ENCODE results near the gene KCNS1. TPM values are rescaled to one million over a fixed set of nuclear protein-coding genes. Genes with fewer than 3 reads are reported as not detected.

The KCNS1 gene
- total RNA-seq, 1 experiment from 2014 or later = 0.09 TPM

- no peak for DNase-seq
- Mint-ChIP-seq H3K4me3 (ENCODE audit: unreplicated experiment) (no peak overlapping the region), H3K27me3 (ENCODE audit: insufficient read depth, unreplicated experiment) (peaks cover 9% of the 10 kb centered on the region), H3K27ac (ENCODE audit: unreplicated experiment) (no peak overlapping the region), H3K4me1 (ENCODE audit: low read depth, unreplicated experiment) (no peaks in the 10 kb centered on the region), H3K36me3 (ENCODE audit: insufficient read depth, unreplicated experiment) (no peaks in the 10 kb centered on the region), H3K9me3 (ENCODE audit: unreplicated experiment) (no peaks in the 10 kb centered on the region)
- CTCF ChIA-PET = interaction anchor here (1.2 kb wide), 1 partner anchor 71 kb away, joined by 3 read pairs; no protein-coding TSS in a partner anchor
- BruUV-seq (replicated peaks) = no TSS peak
- intact Hi-C loops (cut with micrococcal nuclease; ENCODE audit: unreplicated experiment) = no loop called here
- Histone ChIP-seq H3K36me3 (ENCODE audit: control insufficient read depth, insufficient read depth, low read length) (no peaks in the 10 kb centered on the region), H3K27me3 (replicated peaks; ENCODE audit: control insufficient read depth, insufficient read depth, low read length) (no peaks in the 10 kb centered on the region), H3K9me3 (no peaks in the 10 kb centered on the region), H3K4me1 (no peaks in the 10 kb centered on the region), H3K4me3 (ENCODE audit: low read depth, low read length) (no peak overlapping the region)
- TF ChIP-seq CTCF (IDR thresholded peaks at IDR 0.05; ENCODE audit: insufficient read depth in 1 of 2, low read depth in 1 of 2, low read length in 1 of 2, severe bottlenecking in 1 of 2, unreplicated experiment in 1 of 2) = no peak
- POLR2A ChIA-PET = no interaction called here
Observed at GRCh38 chr20:45115386-45115774, 14.5 kb upstream of the KCNS1 start.

GRCh38 chr20:45114465-45115385 is 13.8 kb upstream of the KCNS1 start, which contains the start of gene WFDC5:
Gene WFDC5 (minus strand): TSS chr20:45115174. CDS start chr20:45115083, 91 bp downstream.
- ChIA-PET POLR2A (no interaction called here), CTCF (interaction anchor here (5.4 to 5.8 kb wide), 2 partner anchors 19 to 71 kb away, joined by 42 to 71 read pairs; no protein-coding TSS in a partner anchor)
- Histone ChIP-seq H3K4me1 (no peaks in the 10 kb centered on the region), H3K4me3 (ENCODE audit: low read depth, low read length) (no peak within 1 kb of the TSS), H3K27me3 (replicated peaks; ENCODE audit: control insufficient read depth, insufficient read depth, low read length) (no peaks in the 10 kb centered on the region), H3K36me3 (ENCODE audit: control insufficient read depth, insufficient read depth, low read length) (no peaks in the 10 kb centered on the region), H3K9me3 (no peaks in the 10 kb centered on the region)
- no peak for DNase-seq
- Mint-ChIP-seq H3K4me3 (ENCODE audit: unreplicated experiment) (no peak within 1 kb of the TSS), H3K36me3 (ENCODE audit: insufficient read depth, unreplicated experiment) (no peaks in the 10 kb centered on the region), H3K27me3 (ENCODE audit: insufficient read depth, unreplicated experiment) (peaks cover 6% of the 10 kb centered on the region), H3K4me1 (ENCODE audit: low read depth, unreplicated experiment) (peaks cover under 1% of the 10 kb centered on the region), H3K27ac (ENCODE audit: unreplicated experiment) (no peak within 1 kb of the TSS), H3K9me3 (ENCODE audit: unreplicated experiment) (no peaks in the 10 kb centered on the region)
- intact Hi-C loops (cut with micrococcal nuclease; ENCODE audit: unreplicated experiment) = no loop called here
- TF ChIP-seq CTCF (IDR thresholded peaks at IDR 0.05; ENCODE audit: insufficient read depth in 1 of 2, low read depth in 1 of 2, low read length in 1 of 2, severe bottlenecking in 1 of 2, unreplicated experiment in 1 of 2) = no peak
- BruUV-seq (replicated peaks) = no TSS peak

- H3K27ac Mint-ChIP-seq (ENCODE audit: unreplicated experiment) = no peak overlapping the region
- H3K4me3 ChIP-seq (ENCODE audit: low read depth, low read length) = no peak overlapping the region
- H3K9me3 ChIP-seq = no peaks in the 10 kb centered on the region
- no peaks in the 10 kb centered on the region for H3K27me3 ChIP-seq (replicated peaks; ENCODE audit: control insufficient read depth, insufficient read depth, low read length)
- H3K27me3 Mint-ChIP-seq (ENCODE audit: insufficient read depth, unreplicated experiment) = peaks cover 6% of the 10 kb centered on the region
- H3K9me3 Mint-ChIP-seq (ENCODE audit: unreplicated experiment) = no peaks in the 10 kb centered on the region
- no peaks in the 10 kb centered on the region for H3K36me3 Mint-ChIP-seq (ENCODE audit: insufficient read depth, unreplicated experiment)
- H3K4me1 Mint-ChIP-seq (ENCODE audit: low read depth, unreplicated experiment) = peaks cover 6% of the 10 kb centered on the region
- no peaks in the 10 kb centered on the region for H3K4me1 ChIP-seq
- intact Hi-C loops (cut with micrococcal nuclease; ENCODE audit: unreplicated experiment) = no loop called here
- ChIA-PET CTCF (interaction anchor here (5.4 to 5.8 kb wide), 2 partner anchors 18 to 70 kb away, joined by 42 to 71 read pairs; no protein-coding TSS in a partner anchor), POLR2A (no interaction called here)
- TF ChIP-seq CTCF (IDR thresholded peaks at IDR 0.05; ENCODE audit: insufficient read depth in 1 of 2, low read depth in 1 of 2, low read length in 1 of 2, severe bottlenecking in 1 of 2, unreplicated experiment in 1 of 2) = no peak
- H3K4me3 Mint-ChIP-seq (ENCODE audit: unreplicated experiment) = no peak overlapping the region
- BruUV-seq (replicated peaks) = no TSS peak
- DNase-seq = no peak
- H3K36me3 ChIP-seq (ENCODE audit: control insufficient read depth, insufficient read depth, low read length) = no peaks in the 10 kb centered on the region
Observed at GRCh38 chr20:45113865-45114264, 12.9 kb upstream of the KCNS1 start.

All from Caco-2 (cell line).